NOMO-1 treated with DMSO at 0.1 percent for 48 hours (cell line): Measurements from ENCODE around the gene DHRS4L2.
"Not testable (repeated sequence)": the region's sequence is repeated elsewhere in the genome, so short reads cannot be mapped to it uniquely, and the experiment has no call there.

Experiments
- DNase-seq: peaks from one replicate; lab custom pipeline; 2025; ENCODE audit not compliant: unreplicated experiment; lab: John Stamatoyannopoulos, UW

DHRS4L2 gene

DNA sequence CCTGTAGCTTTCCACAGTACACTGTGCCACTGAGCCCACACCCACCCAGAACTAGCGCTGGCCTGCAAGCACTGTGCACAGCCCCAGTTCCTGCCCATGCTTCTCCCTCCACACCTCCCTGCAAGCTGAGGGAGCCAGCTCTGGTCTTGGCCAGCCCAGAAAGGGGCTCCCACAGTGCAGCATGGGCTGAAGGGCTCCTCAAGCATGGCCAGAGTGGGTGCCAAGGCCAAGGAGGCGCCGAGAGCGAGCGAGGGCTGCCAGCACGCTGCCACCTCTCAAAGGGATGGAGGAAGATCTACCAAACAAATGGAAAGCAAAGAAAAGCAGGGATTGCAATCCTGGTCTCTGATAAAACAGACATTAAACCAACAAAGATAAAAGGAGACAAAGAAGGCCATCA, 27.0 kb downstream of the DHRS4L2 start:
- DNase-seq: not testable (repeated sequence)

DNA sequence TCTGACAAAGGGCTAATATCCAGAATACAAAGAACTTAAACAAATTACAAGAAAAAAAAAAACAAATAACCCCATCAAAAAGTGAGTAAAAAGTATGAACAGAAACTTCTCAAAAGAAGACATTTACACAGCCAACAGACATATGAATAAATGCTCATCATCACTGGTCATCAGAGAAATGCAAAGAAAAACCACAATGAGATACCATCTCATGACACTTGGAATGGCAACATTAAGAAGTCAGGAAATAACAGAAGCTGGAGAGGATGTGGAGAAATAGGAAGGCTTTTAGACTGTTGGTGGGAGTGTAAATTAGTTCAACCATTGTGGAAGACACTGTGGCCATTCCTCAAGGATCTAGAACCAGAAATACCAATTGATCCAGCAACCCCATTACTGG, 30.2 kb downstream of the DHRS4L2 start:
- not testable (repeated sequence) for DNase-seq

DNA sequence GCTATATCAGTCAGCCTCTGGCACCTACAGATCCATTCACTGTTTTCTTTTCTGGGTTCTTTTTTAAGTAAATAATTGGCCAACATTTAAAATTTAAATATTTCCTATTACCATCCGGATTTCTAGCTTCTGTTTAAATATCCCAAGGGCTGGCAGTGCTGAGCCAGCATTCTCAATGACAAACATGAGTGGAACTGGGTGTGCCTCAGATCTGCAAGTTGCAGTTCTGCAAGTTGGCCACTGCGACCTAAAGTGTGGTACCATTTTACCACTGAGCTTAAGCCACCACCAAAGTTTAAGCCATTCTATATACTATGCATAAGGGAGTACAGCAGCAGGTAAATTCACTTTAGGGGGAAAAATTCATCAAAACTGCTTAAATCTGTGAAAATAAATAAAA, 31.2 kb downstream of the DHRS4L2 start:
- DNase-seq: not testable (repeated sequence)

- DNase-seq: not testable (repeated sequence)
These were observed 31.8 kb downstream of the DHRS4L2 start for GRCh38 chr14:24020520-24020919.

DNA sequence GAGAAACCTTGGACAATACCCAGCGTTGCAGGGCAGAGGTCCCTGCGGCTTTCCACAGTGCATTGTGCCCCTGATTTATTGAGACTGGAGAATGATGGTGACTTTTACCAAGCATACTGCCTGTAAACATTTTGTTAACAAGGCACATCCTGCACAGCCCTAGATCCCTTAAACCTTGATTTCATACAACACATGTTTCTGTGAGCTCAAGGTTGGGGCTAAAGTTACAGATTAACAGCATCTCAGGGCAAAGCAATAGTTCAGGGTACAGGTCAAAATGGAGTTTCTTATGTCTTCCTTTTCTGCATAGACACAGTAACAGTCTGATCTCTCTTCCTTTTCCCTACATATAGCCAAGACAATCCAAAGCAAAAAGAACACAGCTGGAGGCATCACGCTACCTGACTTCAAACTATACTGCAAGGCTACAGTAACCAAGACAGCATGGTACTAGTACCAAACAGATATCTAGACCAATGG, 36.2 kb downstream of the DHRS4L2 start:
- not testable (repeated sequence) for DNase-seq

DNA sequence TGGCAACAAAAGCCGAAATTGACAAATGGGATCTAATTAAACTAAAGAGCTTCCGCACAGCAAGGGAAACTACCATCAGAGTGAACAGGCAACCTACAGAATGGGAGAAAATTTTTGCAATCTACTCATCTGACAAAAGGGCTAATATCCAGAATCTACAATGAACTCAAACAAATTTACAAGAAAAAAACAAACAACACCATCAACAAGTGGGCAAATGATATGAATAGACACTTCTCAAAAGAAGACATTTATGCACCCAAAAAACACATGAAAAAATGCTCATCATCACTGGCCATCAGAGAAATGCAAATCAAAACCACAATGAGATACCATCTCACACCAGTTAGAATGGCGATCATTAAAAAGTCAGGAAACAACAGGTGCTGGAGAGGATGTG, 41.0 kb downstream of the DHRS4L2 start:
- not testable (repeated sequence) for DNase-seq

GRCh38 chr14:24031331-24031730, 42.6 kb downstream of the DHRS4L2 start:
- not testable (repeated sequence) for DNase-seq

DNA sequence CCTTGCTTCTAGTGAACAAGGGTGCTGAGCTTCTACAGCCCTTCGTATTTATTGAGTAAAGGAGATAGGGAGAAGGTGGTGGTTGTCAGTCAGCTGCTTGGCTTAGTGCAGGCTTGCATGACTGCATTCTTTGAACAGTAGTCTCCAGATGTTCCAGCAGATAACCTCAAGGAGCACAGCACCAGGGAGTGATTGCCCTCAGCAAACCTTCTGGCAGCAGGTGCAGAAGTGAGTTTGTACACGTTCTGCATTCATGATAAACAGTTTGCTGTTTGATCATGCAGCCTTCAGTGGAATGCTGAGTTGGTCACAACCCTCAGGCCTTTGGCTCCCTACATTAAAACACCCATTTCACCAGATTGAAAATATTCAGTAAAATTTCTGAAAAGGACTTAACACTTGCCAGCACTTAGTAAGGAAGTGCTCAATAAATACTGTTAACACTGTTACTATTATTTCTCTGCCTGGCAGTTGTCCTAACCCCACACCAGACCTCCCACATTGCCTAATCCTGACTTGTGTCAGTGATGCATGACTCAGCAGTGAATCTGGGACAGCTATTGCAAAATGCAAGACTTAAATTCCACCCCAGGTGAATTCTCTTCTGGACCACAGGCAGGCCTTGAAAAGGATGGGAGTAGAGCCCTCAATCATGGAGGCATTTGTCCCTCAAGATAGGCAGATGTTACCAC, 44.1 kb downstream of the DHRS4L2 start:
- peak; percentile 80 for DNase-seq

GRCh38 chr14:24035769-24036168, 47.0 kb downstream of the DHRS4L2 start:
- not testable (repeated sequence) for DNase-seq

- DNase-seq: peak; percentile 62
These were observed 47.6 kb downstream of the DHRS4L2 start for GRCh38 chr14:24036169-24036962.

DNA sequence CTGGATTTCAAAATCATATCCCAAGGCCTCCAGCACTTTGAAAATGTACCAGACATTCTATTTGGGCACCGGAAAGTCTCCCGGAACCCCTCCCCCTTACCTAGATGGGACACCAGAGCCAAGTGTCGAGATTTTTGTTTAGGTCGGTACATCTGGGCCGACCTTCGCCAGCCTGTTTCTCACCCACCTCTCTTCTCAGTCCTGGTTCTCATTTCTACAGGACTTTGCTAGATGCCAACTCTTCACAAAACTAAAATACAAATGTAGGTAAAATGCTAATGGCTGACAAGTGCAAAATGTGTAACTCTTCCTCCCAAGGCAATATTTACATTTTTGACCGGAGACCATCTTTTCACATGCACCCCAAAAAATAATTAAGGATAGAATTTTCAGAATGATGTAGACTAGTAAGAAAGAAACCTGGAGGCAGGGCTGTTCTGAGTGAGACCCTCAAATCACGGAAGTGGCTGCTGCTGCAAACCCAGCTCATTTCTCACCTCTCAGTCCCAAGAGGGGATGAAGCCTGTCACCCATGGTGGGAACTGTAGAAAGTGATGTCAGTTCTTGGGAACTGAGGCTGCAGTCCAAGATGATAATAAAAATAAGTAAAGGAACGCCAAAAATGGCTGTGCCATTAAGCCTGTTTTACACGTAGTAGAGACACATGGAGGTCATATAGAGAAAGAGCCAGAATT, 48.4 kb downstream of the DHRS4L2 start:
- DNase-seq: not testable (repeated sequence)

DNA sequence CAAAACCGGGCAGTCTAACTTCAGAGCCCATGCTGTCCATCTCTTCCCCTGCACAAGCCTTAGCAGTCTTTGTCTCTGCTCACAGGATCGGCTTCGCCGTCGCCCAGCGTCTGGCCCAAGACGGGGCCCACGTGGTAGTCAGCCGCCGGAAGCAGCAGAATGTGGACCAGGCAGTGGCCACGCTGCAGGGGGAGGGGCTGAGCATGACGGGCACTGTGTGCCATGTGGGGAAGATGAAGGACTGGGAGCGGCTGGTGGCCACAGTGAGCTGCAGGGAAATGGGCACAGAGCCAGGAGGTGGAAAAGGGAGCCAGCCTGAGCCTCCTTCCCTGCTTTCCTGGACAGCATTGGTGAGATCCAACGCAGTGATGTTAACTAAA, 48.9 kb downstream of the DHRS4L2 start:
- no peak for DNase-seq

DNA sequence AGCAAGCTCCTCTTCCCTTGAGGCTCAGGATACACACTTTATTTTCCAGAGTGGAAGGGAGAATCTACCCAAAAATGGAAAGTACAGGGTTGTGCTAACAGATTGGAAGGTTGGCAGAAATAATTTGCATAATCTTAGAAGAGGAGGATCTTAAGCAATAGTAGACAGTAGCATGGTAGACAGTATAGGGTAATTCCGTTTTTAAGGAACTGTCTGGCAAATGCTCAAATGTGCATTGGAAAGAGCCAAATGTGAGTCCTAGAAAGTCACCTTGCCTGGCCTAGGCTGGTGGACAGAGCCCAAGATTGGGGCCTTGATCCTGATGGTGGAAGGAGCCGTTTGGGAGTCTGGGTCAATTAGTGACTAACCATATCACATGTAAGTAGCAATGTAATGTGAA, 50.0 kb downstream of the DHRS4L2 start:
- peak; percentile 10 for DNase-seq

GRCh38 chr14:24040692-24041091, 52.0 kb downstream of the DHRS4L2 start:
- no peak for DNase-seq

DNA sequence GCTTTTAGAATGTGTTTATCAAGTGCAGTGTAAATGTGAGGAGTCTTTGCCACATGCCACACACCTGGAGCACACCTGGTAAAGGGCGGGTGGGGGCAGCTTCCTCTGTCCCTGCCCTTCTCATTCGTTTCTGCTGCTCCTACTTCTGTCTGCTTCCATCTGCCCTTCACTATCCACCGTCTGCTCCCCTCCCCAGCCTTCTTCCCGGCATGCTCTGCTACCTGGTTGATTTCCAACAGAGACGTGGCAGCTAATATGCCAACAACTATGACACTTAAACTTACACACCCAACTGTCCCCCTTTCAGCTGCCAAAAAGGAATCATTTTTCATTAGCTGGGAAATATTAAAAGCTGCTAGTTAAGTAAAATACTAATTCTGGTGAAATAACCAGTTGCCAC, 54.0 kb downstream of the DHRS4L2 start:
- no peak for DNase-seq

DNA sequence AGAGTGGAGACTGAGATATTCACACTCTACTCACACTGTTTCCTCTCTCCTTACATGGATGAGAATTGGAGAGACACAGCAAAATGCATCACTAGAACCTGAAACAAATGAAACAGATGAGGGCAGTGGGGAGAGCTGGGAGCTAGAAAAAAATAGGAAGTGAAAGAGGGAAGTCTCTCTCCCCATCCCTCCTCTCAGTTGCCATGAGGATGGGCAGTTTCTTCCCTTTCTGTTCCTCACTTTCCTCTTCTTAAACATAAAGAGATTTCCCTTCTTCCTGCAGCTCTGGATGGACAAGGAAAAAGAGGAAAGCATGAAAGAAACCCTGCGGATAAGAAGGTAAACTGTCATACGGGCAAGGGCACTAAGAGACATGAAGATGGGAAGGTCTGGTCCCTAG, 60.3 kb downstream of the DHRS4L2 start:
- DNase-seq: peak; percentile 28

DNA sequence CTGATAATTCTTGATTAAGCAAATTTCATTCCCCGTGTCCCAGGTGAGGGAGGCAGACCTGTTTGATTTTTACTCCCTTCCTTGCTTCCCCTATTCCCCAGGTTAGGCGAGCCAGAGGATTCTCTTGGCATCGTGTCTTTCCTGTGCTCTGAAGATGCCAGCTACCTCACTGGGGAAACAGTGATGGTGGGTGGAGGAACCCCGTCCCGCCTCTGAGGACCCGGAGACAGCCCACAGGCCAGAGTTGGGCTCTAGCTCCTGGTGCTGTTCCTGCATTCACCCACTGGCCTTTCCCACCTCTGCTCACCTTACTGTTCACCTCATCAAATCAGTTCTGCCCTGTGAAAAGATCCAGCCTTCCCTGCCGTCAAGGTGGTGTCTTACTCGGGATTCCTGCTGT, 62.0 kb downstream of the DHRS4L2 start:
- DNase-seq: not testable (repeated sequence)

GRCh38 chr14:24051176-24051788, 62.6 kb downstream of the DHRS4L2 start:
- no peak for DNase-seq

DNA sequence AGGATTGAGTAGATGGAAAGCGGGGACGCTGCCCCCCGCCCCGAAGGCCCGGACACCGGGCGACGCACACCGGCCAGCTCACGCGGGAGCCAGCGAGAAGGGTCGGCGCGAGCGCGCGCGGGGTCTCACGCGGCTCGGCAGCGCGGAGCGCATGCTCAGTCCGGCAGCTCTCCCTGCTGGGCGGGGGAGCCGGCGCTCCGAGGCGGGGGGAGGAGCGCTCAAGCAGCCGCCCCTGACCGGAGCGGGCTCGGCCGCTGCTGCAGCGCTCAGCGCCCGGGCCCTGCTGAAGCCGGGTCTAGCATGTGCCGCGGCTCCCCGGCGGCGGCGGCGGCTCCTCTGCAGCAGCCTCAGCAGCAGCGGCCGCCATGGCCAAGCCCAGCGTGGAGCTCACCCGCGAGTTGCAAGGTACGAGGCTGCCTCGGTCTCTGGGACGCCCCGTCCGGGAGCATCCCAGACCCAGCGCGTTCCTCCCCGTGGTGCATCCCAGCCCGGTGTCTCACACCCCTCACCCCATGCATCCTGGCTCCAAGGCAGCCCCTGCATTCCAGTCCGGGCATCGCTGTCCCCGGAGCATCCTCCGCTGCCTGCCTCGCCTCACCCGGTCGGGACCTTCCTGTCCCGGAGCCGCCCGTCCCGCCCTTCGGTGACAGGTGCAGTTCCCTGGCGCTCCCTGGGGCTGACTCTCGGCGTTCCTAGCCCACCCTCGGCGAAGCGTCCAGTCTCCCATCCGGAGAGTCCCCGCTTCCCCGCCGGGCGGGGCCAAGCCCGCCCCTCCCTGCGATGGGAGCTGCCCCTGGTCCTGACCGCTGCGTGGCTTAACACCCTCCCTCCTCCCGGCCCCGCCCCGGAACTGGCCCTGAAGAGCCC, 63.3 kb downstream of the DHRS4L2 start, which contains the start of gene CARMIL3:
CARMIL3 (plus strand) TSS at position 221 of the 867 bp plus-strand sequence; CDS start at position 366, 145 bp downstream.
- DNase-seq: peak; percentile 12
